AG09309 (cell line): ENCODE data around the gene DPH2.

Experiments used
- DNase-seq: peaks from one replicate; pipeline ENCODE4 v3.0.0-alpha.2; 2010; ENCODE audit warnings: low read depth
- H3K4me3 ChIP-seq: 2 replicates; pipeline ENCODE4 v1.5.1; 2011; ENCODE audit warnings: mild to moderate bottlenecking, low read depth, low read length, moderate library complexity; ENCODE audit not compliant: control insufficient read depth
- TF ChIP-seq, protein P1 (sequence below): IDR thresholded peaks from 2 replicates; pipeline ENCODE4 v1.5.1; 2011; ENCODE audit warnings: mild to moderate bottlenecking, low read depth, low read length, inconsistent platforms; ENCODE audit not compliant: insufficient read depth, control insufficient read depth; ENCODE audit errors: missing control alignments

The DPH2 gene

DNA sequence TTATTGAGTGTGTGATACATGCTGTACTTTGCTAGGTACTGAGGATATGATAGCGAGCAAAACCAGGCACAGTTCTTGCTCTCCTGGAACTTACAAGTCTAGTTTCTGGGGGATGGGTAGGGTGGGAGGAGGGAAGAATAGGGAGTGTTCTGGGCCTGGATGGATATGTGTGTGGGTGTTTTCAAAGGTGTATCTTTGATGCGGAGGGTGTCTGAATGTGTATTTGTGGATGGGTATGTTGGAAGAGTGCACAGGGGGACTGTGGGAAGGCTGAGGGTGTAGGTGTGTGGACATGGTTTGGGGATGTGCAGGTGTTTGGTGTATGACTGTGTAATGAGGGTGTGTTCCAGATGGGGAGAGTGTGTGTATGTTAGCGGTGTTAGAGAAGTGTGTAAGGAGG is 4.5 kb upstream of the DPH2 start:
- TF ChIP-seq, protein P1, sequence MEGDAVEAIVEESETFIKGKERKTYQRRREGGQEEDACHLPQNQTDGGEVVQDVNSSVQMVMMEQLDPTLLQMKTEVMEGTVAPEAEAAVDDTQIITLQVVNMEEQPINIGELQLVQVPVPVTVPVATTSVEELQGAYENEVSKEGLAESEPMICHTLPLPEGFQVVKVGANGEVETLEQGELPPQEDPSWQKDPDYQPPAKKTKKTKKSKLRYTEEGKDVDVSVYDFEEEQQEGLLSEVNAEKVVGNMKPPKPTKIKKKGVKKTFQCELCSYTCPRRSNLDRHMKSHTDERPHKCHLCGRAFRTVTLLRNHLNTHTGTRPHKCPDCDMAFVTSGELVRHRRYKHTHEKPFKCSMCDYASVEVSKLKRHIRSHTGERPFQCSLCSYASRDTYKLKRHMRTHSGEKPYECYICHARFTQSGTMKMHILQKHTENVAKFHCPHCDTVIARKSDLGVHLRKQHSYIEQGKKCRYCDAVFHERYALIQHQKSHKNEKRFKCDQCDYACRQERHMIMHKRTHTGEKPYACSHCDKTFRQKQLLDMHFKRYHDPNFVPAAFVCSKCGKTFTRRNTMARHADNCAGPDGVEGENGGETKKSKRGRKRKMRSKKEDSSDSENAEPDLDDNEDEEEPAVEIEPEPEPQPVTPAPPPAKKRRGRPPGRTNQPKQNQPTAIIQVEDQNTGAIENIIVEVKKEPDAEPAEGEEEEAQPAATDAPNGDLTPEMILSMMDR: no peak
- no peak for DNase-seq
- no peak overlapping the region for H3K4me3 ChIP-seq

GRCh38 chr1:43968348-43968948 is 1.4 kb upstream of the DPH2 start:
- H3K4me3 ChIP-seq: no peak overlapping the region
- TF ChIP-seq, protein P1: no peak
- no peak for DNase-seq

DNA sequence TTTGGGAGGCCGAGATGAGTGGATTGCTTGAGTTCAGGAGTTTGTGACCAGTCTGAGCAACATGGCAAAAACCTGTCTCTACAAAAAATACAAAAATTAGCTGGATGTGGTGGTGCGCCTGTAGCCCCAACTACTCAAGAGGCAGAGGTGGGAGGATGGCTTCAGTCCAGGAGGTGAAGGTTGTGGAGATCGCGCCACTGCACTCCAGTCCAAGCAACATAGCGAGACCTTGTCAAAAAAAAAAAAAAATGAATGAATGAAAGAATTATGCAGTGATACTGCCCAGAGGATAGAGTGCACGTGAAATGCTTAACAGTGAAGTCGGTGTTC is 429 bp upstream of the DPH2 start:
- TF ChIP-seq, protein P1: no peak
- no peak for DNase-seq
- no peak overlapping the region for H3K4me3 ChIP-seq

GRCh38 chr1:43970502-43970901 is 692 bp downstream of the DPH2 start:
- TF ChIP-seq, protein P1: no peak
- H3K4me3 ChIP-seq: peak overlapping the region; percentile 71
- no peak for DNase-seq

DNA sequence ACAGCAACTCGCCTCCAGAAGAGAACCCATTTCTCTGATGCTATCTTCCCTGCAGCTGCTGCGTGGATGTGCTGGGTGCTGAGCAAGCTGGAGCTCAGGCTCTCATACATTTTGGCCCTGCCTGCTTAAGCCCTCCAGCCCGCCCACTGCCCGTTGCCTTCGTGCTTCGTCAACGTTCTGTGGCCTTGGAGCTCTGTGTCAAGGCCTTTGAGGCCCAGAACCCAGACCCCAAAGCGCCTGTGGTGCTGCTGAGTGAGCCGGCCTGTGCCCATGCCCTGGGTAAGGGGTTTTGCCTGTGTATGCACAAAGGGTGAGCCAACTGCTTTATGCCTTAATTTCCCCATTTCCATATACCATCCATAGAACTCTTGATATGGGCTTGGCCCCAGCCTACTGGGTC is 1.1 kb downstream of the DPH2 start:
- H3K4me3 ChIP-seq: peak overlapping the region; percentile 71
- TF ChIP-seq, protein P1: no peak
- DNase-seq: no peak

- TF ChIP-seq, protein P1: no peak
- no peak for DNase-seq
- H3K4me3 ChIP-seq: no peak overlapping the region
These were observed 1.6 kb downstream of the DPH2 start for GRCh38 chr1:43971336-43971980.
